ENCODE measurements around the gene ZFAND3. TPM values are rescaled to one million over a fixed set of nuclear protein-coding genes. Genes with fewer than 3 reads are reported as not detected.

The ZFAND3 gene
- polyA plus RNA-seq, 1 of the 3 experiments (the other 2 are of a cell fraction) = 16.7 TPM

DNA sequence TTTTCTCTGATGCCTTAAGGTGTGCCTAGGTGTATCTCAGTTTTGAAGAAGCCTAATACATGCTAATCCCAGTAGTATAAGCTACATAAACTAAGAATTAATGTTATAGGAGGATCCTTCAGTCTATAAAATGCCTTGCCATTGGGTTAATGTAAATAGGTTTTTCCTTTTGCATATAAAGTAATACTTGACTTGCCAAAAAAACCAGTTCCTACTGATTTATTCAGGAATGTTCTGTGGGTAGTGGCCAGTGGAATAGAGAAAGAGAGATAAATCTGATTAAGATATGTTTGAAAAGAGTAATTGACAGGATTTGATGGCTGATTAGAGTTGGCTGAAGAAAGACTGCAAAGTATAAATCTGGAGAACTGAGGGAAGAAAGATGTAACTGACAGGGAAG, 273.4 kb downstream of the ZFAND3 start (continued):
- TF ChIP-seq SIN3A (IDR thresholded peaks at IDR 0.05; ENCODE audit: borderline replicate concordance, low read depth, low read length) = no peak

DNA sequence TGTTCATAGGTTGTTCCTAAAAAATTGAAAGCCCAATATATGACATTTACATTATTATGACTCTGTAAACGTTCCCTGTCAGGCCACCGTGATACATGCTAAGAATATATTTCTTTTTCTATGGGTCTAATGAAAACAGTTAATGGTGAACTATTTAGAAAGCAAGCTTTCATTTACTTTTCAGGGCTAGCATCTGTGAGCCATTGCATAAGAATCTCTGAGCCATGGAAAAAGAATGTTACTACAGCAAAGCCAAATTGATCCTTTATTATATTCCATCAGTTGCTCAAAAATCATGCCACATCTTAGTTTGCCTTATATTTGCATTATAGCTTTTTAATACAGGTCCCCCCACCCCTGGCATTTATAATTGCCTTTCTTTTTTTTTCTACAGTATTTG, 275.5 kb downstream of the ZFAND3 start:
- DNase-seq = no peak
- Histone ChIP-seq H3K4me2 (peak overlapping the region; percentile 41), H3K36me3 (replicated peaks in 1 of 2; ENCODE audit: control insufficient read depth in 1 of 2, insufficient read depth in 2 of 2, low read length in 1 of 2) (peaks cover 0 to 6% of the 10 kb centered on the region in 2 experiments), H3K4me1 (ENCODE audit: control insufficient read depth in 1 of 2, insufficient read depth in 2 of 2, low read depth in 1 of 2, low read length in 1 of 2) (peaks cover 7 to 19% of the 10 kb centered on the region in 2 experiments; a peak in 3 of 4 replicates), H3K9me3 (no peaks in the 10 kb centered on the region), H3K27ac (ENCODE audit: low read depth in 2 of 2, low read length in 1 of 2) (peak overlapping the region in 1 of 2 experiments; percentile 63; a peak in 3 of 4 replicates), H4K20me1 (ENCODE audit: insufficient read depth) (peaks cover 43% of the 10 kb centered on the region), H2AFZ (ENCODE audit: low read depth) (no peak overlapping the region), H3K9ac (no peak overlapping the region), H3K79me2 (ENCODE audit: insufficient read depth) (peaks cover 50% of the 10 kb centered on the region), H3F3A (replicated peaks; ENCODE audit: insufficient read depth) (peaks cover 7% of the 10 kb centered on the region), H3K9me2 (no peaks in the 10 kb centered on the region), H3K27me3 (ENCODE audit: insufficient read depth) (no peaks in the 10 kb centered on the region), H3K4me3 (ENCODE audit: low read depth in 2 of 2, low read length in 1 of 2) (no peak overlapping the region)
- TF ChIP-seq, protein P1, sequence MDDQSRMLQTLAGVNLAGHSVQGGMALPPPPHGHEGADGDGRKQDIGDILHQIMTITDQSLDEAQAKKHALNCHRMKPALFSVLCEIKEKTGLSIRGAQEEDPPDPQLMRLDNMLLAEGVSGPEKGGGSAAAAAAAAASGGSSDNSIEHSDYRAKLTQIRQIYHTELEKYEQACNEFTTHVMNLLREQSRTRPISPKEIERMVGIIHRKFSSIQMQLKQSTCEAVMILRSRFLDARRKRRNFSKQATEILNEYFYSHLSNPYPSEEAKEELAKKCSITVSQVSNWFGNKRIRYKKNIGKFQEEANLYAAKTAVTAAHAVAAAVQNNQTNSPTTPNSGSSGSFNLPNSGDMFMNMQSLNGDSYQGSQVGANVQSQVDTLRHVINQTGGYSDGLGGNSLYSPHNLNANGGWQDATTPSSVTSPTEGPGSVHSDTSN (IDR thresholded peaks at IDR 0.05) = 0 out of 2 replicates have a peak, but pooled peaks have one; percentile 17
- TF ChIP-seq TCF12 (IDR thresholded peaks at IDR 0.05) (peak; percentile 36; the same call in 1 of the 2 replicates), EZH2phosphoT487 (IDR thresholded peaks at IDR 0.05; ENCODE audit: borderline replicate concordance, low read depth) (no peak), TEAD4 (IDR thresholded peaks at IDR 0.05; ENCODE audit: borderline replicate concordance, insufficient read depth) (0 out of 2 replicates have a peak, but pooled peaks have one; percentile 15), JUND (IDR thresholded peaks at IDR 0.05) (peak; percentile 77), FOSL2 (IDR thresholded peaks at IDR 0.05; ENCODE audit: borderline replicate concordance, low read depth) (peak; percentile 78), SIN3A (IDR thresholded peaks at IDR 0.05; ENCODE audit: borderline replicate concordance, low read depth, low read length) (no peak), GATA2 (CRISPR knock-in tag; IDR thresholded peaks at IDR 0.05) (no peak)
- TF ChIP-seq, protein P2, sequence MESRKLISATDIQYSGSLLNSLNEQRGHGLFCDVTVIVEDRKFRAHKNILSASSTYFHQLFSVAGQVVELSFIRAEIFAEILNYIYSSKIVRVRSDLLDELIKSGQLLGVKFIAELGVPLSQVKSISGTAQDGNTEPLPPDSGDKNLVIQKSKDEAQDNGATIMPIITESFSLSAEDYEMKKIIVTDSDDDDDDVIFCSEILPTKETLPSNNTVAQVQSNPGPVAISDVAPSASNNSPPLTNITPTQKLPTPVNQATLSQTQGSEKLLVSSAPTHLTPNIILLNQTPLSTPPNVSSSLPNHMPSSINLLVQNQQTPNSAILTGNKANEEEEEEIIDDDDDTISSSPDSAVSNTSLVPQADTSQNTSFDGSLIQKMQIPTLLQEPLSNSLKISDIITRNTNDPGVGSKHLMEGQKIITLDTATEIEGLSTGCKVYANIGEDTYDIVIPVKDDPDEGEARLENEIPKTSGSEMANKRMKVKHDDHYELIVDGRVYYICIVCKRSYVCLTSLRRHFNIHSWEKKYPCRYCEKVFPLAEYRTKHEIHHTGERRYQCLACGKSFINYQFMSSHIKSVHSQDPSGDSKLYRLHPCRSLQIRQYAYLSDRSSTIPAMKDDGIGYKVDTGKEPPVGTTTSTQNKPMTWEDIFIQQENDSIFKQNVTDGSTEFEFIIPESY (IDR thresholded peaks at IDR 0.05; ENCODE audit: borderline replicate concordance, low read depth) = no peak
- TF ChIP-seq, protein P3, sequence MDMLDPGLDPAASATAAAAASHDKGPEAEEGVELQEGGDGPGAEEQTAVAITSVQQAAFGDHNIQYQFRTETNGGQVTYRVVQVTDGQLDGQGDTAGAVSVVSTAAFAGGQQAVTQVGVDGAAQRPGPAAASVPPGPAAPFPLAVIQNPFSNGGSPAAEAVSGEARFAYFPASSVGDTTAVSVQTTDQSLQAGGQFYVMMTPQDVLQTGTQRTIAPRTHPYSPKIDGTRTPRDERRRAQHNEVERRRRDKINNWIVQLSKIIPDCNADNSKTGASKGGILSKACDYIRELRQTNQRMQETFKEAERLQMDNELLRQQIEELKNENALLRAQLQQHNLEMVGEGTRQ (IDR thresholded peaks at IDR 0.05; ENCODE audit: borderline replicate concordance, low read depth, low read length) = no peak
- TF ChIP-seq, protein P4, sequence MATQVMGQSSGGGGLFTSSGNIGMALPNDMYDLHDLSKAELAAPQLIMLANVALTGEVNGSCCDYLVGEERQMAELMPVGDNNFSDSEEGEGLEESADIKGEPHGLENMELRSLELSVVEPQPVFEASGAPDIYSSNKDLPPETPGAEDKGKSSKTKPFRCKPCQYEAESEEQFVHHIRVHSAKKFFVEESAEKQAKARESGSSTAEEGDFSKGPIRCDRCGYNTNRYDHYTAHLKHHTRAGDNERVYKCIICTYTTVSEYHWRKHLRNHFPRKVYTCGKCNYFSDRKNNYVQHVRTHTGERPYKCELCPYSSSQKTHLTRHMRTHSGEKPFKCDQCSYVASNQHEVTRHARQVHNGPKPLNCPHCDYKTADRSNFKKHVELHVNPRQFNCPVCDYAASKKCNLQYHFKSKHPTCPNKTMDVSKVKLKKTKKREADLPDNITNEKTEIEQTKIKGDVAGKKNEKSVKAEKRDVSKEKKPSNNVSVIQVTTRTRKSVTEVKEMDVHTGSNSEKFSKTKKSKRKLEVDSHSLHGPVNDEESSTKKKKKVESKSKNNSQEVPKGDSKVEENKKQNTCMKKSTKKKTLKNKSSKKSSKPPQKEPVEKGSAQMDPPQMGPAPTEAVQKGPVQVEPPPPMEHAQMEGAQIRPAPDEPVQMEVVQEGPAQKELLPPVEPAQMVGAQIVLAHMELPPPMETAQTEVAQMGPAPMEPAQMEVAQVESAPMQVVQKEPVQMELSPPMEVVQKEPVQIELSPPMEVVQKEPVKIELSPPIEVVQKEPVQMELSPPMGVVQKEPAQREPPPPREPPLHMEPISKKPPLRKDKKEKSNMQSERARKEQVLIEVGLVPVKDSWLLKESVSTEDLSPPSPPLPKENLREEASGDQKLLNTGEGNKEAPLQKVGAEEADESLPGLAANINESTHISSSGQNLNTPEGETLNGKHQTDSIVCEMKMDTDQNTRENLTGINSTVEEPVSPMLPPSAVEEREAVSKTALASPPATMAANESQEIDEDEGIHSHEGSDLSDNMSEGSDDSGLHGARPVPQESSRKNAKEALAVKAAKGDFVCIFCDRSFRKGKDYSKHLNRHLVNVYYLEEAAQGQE (IDR thresholded peaks at IDR 0.05; ENCODE audit: low read depth, low read length) = no peak
- ChIA-PET CTCF (interaction anchor here (1.4 kb wide), 1 partner anchor 25 kb away, joined by 6 read pairs; no protein-coding TSS in a partner anchor), POLR2A (no interaction called here)
- 14% methylated on average over 2 of the region's 2 CpGs for WGBS (ENCODE audit: low lambda C conversion rate)

Measured in SK-N-SH (cell line).